ENCODE data around the gene SIRT3.
"Not testable (repeated sequence)": the region's sequence is repeated elsewhere in the genome, so short reads cannot be mapped to it uniquely, and the experiment has no call there.

SIRT3 gene

GRCh38 chr11:270451-271318 lies 34.5 kb upstream of the SIRT3 start:
- no peak for DNase-seq (ENCODE audit: low read depth in 2 of 2)

- DNase-seq (ENCODE audit: low read depth in 2 of 2) = no peak
Observed at GRCh38 chr11:269146-269890, 33.2 kb upstream of the SIRT3 start.

- DNase-seq (ENCODE audit: low read depth in 2 of 2) = not testable (repeated sequence)
Observed at GRCh38 chr11:268716-269145, 32.6 kb upstream of the SIRT3 start.

- DNase-seq (ENCODE audit: low read depth in 2 of 2) = no peak
Observed at GRCh38 chr11:267491-267994, 31.4 kb upstream of the SIRT3 start.

GRCh38 chr11:266676-267439 lies 30.7 kb upstream of the SIRT3 start:
- DNase-seq (ENCODE audit: low read depth in 2 of 2) = no peak

GRCh38 chr11:261624-262023 lies 25.5 kb upstream of the SIRT3 start:
- no peak for DNase-seq (ENCODE audit: low read depth in 2 of 2)

- DNase-seq (ENCODE audit: low read depth in 2 of 2) = no peak
Observed at GRCh38 chr11:259413-259812, 23.3 kb upstream of the SIRT3 start.

- DNase-seq (ENCODE audit: low read depth in 2 of 2) = no peak
Observed at GRCh38 chr11:257766-258493, 21.8 kb upstream of the SIRT3 start.

- no peak for DNase-seq (ENCODE audit: low read depth in 2 of 2)
Observed at GRCh38 chr11:256952-257737, 21.0 kb upstream of the SIRT3 start.

- DNase-seq (ENCODE audit: low read depth in 2 of 2) = no peak
Observed at GRCh38 chr11:255816-256215, 19.7 kb upstream of the SIRT3 start.

GRCh38 chr11:255176-255575 lies 19.0 kb upstream of the SIRT3 start:
- no peak for DNase-seq (ENCODE audit: low read depth in 2 of 2)

- DNase-seq (ENCODE audit: low read depth in 2 of 2) = no peak
Observed at GRCh38 chr11:253886-254270, 17.7 kb upstream of the SIRT3 start.

GRCh38 chr11:253160-253885 lies 17.2 kb upstream of the SIRT3 start:
- no peak for DNase-seq (ENCODE audit: low read depth in 2 of 2)

- no peak for DNase-seq (ENCODE audit: low read depth in 2 of 2)
Observed at GRCh38 chr11:252666-253065, 16.5 kb upstream of the SIRT3 start.

GRCh38 chr11:251550-251949 lies 15.4 kb upstream of the SIRT3 start:
- DNase-seq (ENCODE audit: low read depth in 2 of 2) = no peak

GRCh38 chr11:250740-251299 lies 14.7 kb upstream of the SIRT3 start:
- peak in 1 of 2 donors; percentile 64 for DNase-seq (ENCODE audit: low read depth in 2 of 2)

- DNase-seq (ENCODE audit: low read depth in 2 of 2) = no peak
Observed at GRCh38 chr11:250274-250673, 14.1 kb upstream of the SIRT3 start.

- DNase-seq (ENCODE audit: low read depth in 2 of 2) = no peak
Observed at GRCh38 chr11:249062-249461, 12.9 kb upstream of the SIRT3 start.

GRCh38 chr11:244376-244775 lies 8.2 kb upstream of the SIRT3 start:
- no peak for DNase-seq (ENCODE audit: low read depth in 2 of 2)

- DNase-seq (ENCODE audit: low read depth in 2 of 2) = no peak
Observed at GRCh38 chr11:241634-242033, 5.5 kb upstream of the SIRT3 start.
